Measurements from ENCODE around the gene DRG2.

DRG2 gene

DNA sequence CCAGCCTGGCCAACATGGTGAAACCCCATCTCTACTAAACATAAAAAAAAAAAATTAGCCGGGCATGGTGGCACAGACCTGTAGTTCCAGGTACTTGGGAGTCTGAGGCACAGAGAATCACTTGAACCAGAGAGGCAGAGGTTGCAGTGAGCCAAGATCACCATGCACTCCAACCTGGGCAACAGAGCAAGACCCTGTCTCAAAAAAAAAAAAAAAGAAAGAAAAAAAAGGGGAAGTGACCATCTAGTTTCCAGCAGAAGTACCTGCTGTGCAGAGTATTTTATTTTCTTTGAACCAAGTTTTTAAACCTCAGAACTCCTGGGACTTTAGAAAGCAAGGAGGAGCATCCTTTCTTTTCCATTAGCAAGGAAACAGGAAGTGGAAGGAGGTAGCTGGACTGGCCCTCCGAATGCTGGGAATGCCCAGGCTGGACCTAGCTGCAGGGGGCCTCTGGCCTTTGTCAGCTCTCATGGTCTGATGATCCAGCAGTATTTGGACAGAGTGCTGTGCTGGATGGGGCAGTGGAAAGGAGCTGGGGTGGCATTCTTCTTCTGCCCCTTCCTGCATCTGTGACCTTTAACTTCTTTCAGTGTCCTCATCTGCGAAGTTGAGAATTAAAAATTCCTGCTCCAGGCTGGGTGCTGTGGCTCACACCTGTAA is 41.9 kb upstream of the DRG2 start:
- Histone ChIP-seq H3K9me2 (ENCODE audit: low read depth, low read length) (no peaks in the 10 kb centered on the region), H3K79me2 (ENCODE audit: insufficient read depth, low read length) (no peaks in the 10 kb centered on the region), H3K27ac (ENCODE audit: low read depth, low read length, poor library complexity, severe bottlenecking) (peak overlapping the region; percentile 23), H3K9ac (ENCODE audit: low read length) (no peak overlapping the region), H2AFZ (ENCODE audit: low read length) (no peak overlapping the region), H3K9me3 (ENCODE audit: low read length) (no peaks in the 10 kb centered on the region), H3F3A (ENCODE audit: insufficient read depth, low read length) (no peaks in the 10 kb centered on the region), H3K27me3 (ENCODE audit: insufficient read depth, low read length) (no peaks in the 10 kb centered on the region), H3K4me3 (ENCODE audit: low read depth, low read length, poor library complexity, severe bottlenecking) (no peak overlapping the region), H4K20me1 (ENCODE audit: insufficient read depth, low read length) (no peaks in the 10 kb centered on the region), H3K36me3 (ENCODE audit: insufficient read depth, low read length) (peaks cover 34% of the 10 kb centered on the region), H3K4me2 (ENCODE audit: low read length) (no peak overlapping the region), H3K4me1 (ENCODE audit: insufficient read depth, low read length, severe bottlenecking) (peaks cover 35% of the 10 kb centered on the region)
- TF ChIP-seq EZH2 (IDR thresholded peaks at IDR 0.05; ENCODE audit: borderline replicate concordance, low read length), result no peak
- TF ChIP-seq, protein P1, sequence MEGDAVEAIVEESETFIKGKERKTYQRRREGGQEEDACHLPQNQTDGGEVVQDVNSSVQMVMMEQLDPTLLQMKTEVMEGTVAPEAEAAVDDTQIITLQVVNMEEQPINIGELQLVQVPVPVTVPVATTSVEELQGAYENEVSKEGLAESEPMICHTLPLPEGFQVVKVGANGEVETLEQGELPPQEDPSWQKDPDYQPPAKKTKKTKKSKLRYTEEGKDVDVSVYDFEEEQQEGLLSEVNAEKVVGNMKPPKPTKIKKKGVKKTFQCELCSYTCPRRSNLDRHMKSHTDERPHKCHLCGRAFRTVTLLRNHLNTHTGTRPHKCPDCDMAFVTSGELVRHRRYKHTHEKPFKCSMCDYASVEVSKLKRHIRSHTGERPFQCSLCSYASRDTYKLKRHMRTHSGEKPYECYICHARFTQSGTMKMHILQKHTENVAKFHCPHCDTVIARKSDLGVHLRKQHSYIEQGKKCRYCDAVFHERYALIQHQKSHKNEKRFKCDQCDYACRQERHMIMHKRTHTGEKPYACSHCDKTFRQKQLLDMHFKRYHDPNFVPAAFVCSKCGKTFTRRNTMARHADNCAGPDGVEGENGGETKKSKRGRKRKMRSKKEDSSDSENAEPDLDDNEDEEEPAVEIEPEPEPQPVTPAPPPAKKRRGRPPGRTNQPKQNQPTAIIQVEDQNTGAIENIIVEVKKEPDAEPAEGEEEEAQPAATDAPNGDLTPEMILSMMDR (IDR thresholded peaks at IDR 0.05; ENCODE audit: low read length), result no peak

DNA sequence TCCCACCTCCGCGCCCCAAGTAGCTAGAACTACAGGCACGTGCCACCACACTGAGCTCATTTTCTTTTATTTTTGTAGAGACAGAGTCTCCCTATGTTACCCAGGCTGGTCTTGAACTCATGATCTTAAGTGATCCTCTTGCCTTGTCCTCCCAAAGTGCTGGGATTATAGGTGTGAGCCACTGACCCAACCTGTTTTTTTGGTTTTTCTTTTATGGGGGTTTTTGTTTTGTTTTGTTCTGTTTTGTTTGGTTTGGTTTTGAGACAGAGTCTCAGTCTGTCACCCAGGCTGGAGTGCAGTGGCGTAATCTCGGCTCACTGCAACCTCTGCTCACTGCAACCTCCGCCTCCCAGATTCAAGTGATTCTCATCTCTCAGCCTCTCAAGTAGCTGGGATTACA is 32.2 kb upstream of the DRG2 start:
- Histone ChIP-seq H3K4me2 (ENCODE audit: low read length) (no peak overlapping the region), H3K4me1 (ENCODE audit: insufficient read depth, low read length, severe bottlenecking) (peaks cover 17% of the 10 kb centered on the region), H2AFZ (ENCODE audit: low read length) (no peak overlapping the region), H3K9me3 (ENCODE audit: low read length) (no peaks in the 10 kb centered on the region), H3K36me3 (ENCODE audit: insufficient read depth, low read length) (peaks cover 35% of the 10 kb centered on the region), H3K27me3 (ENCODE audit: insufficient read depth, low read length) (no peaks in the 10 kb centered on the region), H3K4me3 (ENCODE audit: low read depth, low read length, poor library complexity, severe bottlenecking) (no peak overlapping the region), H3K9ac (ENCODE audit: low read length) (no peak overlapping the region), H4K20me1 (ENCODE audit: insufficient read depth, low read length) (no peaks in the 10 kb centered on the region), H3F3A (ENCODE audit: insufficient read depth, low read length) (no peaks in the 10 kb centered on the region), H3K79me2 (ENCODE audit: insufficient read depth, low read length) (no peaks in the 10 kb centered on the region), H3K27ac (ENCODE audit: low read depth, low read length, poor library complexity, severe bottlenecking) (no peak overlapping the region), H3K9me2 (ENCODE audit: low read depth, low read length) (no peaks in the 10 kb centered on the region)
- TF ChIP-seq EZH2 (IDR thresholded peaks at IDR 0.05; ENCODE audit: borderline replicate concordance, low read length), result no peak
- TF ChIP-seq, protein P1 (IDR thresholded peaks at IDR 0.05; ENCODE audit: low read length), result no peak

DNA sequence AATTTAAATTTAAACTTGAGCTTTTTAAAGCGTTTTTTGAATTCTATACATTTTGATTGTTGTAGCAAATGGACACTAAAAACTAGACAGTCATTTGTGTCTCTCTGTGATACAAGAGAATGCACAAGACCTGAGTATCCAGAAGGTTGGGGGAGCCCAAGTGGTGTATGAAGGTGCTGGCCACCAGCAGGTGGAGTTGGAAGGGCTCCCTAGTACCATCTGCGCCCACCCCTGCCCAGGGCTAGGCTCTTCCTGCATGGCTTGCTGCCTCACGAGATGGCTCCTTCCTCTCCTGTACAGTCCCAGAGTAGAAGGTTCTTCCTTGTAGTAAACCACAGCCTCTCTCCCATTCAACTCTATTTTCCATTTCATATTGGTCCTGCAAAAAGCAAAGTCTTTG is 31.5 kb upstream of the DRG2 start:
- H3K27me3 ChIP-seq (ENCODE audit: insufficient read depth, low read length), result no peaks in the 10 kb centered on the region
- no peaks in the 10 kb centered on the region for H3F3A ChIP-seq (ENCODE audit: insufficient read depth, low read length)
- no peaks in the 10 kb centered on the region for H3K9me3 ChIP-seq (ENCODE audit: low read length)
- H3K4me1 ChIP-seq (ENCODE audit: insufficient read depth, low read length, severe bottlenecking), result peaks cover 15% of the 10 kb centered on the region
- H3K27ac ChIP-seq (ENCODE audit: low read depth, low read length, poor library complexity, severe bottlenecking), result no peak overlapping the region
- no peak overlapping the region for H3K4me2 ChIP-seq (ENCODE audit: low read length)
- no peaks in the 10 kb centered on the region for H3K79me2 ChIP-seq (ENCODE audit: insufficient read depth, low read length)
- no peaks in the 10 kb centered on the region for H4K20me1 ChIP-seq (ENCODE audit: insufficient read depth, low read length)
- peaks cover 36% of the 10 kb centered on the region for H3K36me3 ChIP-seq (ENCODE audit: insufficient read depth, low read length)
- no peak overlapping the region for H2AFZ ChIP-seq (ENCODE audit: low read length)
- no peak overlapping the region for H3K4me3 ChIP-seq (ENCODE audit: low read depth, low read length, poor library complexity, severe bottlenecking)
- no peak for TF ChIP-seq EZH2 (IDR thresholded peaks at IDR 0.05; ENCODE audit: borderline replicate concordance, low read length)
- TF ChIP-seq, protein P1 (IDR thresholded peaks at IDR 0.05; ENCODE audit: low read length), result no peak
- H3K9me2 ChIP-seq (ENCODE audit: low read depth, low read length), result no peaks in the 10 kb centered on the region
- H3K9ac ChIP-seq (ENCODE audit: low read length), result no peak overlapping the region
